A673 (cell line): ENCODE data around the gene RABGAP1L. TPM values are rescaled to one million over a fixed set of nuclear protein-coding genes. Genes with fewer than 3 reads are reported as not detected.
"Not testable (repeated sequence)": the region's sequence is repeated elsewhere in the genome, so short reads cannot be mapped to it uniquely, and the experiment has no call there.

Experiments used
- BruUV-seq: library from RNA; stranded (reverse); fragments of 400-500 nt; replicated peaks from 2 replicates; lab custom pipeline; 2021; lab: Mats Ljungman, UMichigan
- CTCF ChIA-PET: fragments of 300-600 bp; sonication (Branson Sonifier 250); formaldehyde crosslinking; loops from one replicate; lab custom pipeline; 2022; ENCODE audit warnings: antibody characterized with exemption; lab: Charles Lee
- POLR2A ChIA-PET: fragments of 300-600 bp; sonication (Branson Sonifier 250); formaldehyde crosslinking; loops from one replicate; lab custom pipeline; 2022; ENCODE audit warnings: antibody characterized with exemption; ENCODE audit not compliant: low non-redundant PET; lab: Charles Lee
- DNase-seq: peaks from one replicate; pipeline ENCODE4 v3.0.0-alpha.2; 2015; ENCODE audit warnings: low spot score
- H3K27ac ChIP-seq: fragments of 200-600 bp; sonication (generic); 2 replicates; pipeline ENCODE4 v1.5.1; 2016; ENCODE audit warnings: mixed run types, low read depth, mild to moderate bottlenecking, mixed read lengths, antibody characterized with exemption, low read length; ENCODE audit not compliant: poor library complexity, severe bottlenecking
- H3K27me3 ChIP-seq: fragments of 200-600 bp; sonication (generic); replicated peaks from 2 replicates; pipeline ENCODE4 v1.6.1; 2017; ENCODE audit warnings: mixed run types, low read depth, mild to moderate bottlenecking, mixed read lengths, antibody characterized with exemption, low read length; ENCODE audit not compliant: insufficient read depth, poor library complexity
- H3K36me3 ChIP-seq: fragments of 200-600 bp; sonication (generic); 2 replicates; pipeline ENCODE4 v1.6.1; 2016; ENCODE audit warnings: mixed run types, mild to moderate bottlenecking, mixed read lengths, antibody characterized with exemption, low read length; ENCODE audit not compliant: insufficient read depth, poor library complexity, severe bottlenecking
- H3K4me1 ChIP-seq: fragments of 200-600 bp; sonication (generic); 2 replicates; pipeline ENCODE4 v1.6.1; 2017; ENCODE audit warnings: mixed run types, mild to moderate bottlenecking, mixed read lengths, antibody characterized with exemption, low read length; ENCODE audit not compliant: insufficient read depth, poor library complexity, severe bottlenecking
- H3K4me3 ChIP-seq: fragments of 200-600 bp; sonication (generic); 2 replicates; pipeline ENCODE4 v1.5.1; 2016; ENCODE audit warnings: low read depth, mixed run types, mild to moderate bottlenecking, mixed read lengths, low read length; ENCODE audit not compliant: poor library complexity, severe bottlenecking
- H3K9me3 ChIP-seq: fragments of 200-600 bp; sonication (generic); 2 replicates; pipeline ENCODE4 v1.6.1; 2016; ENCODE audit warnings: mixed run types, low read depth, mild to moderate bottlenecking, mixed read lengths, antibody characterized with exemption, low read length; ENCODE audit not compliant: poor library complexity, severe bottlenecking
- EZH2 ChIP-seq: fragments of 200-600 bp; sonication (generic); IDR thresholded peaks from 2 replicates; pipeline ENCODE4 v1.6.1; 2017; ENCODE audit warnings: borderline replicate concordance, low read depth, mild to moderate bottlenecking, mixed read lengths, antibody characterized with exemption, low read length; ENCODE audit not compliant: poor library complexity, severe bottlenecking
- intact Hi-C: fragments of 100-400 bp; cut with micrococcal nuclease; formaldehyde crosslinking; loops from one replicate; pipeline ENCODE4 v1.10.0; 2022; ENCODE audit not compliant: unreplicated experiment
- total RNA-seq: library from RNA; stranded (reverse); gene quantifications from 2 replicates; pipeline ENCODE4 v1.2.3, GENCODE V29; 2021
- TF ChIP-seq, protein P1 (sequence below): fragments of 300-800, 200-600 bp; sonication (generic); conservative IDR thresholded peaks from 2 replicates; pipeline ENCODE4 v1.5.1; 2017; ENCODE audit warnings: low read depth, mild to moderate bottlenecking, antibody characterized with exemption, low read length, moderate library complexity, mixed read lengths

RABGAP1L gene
- total RNA-seq, 1 experiment from 2014 or later = 19.3 TPM

GRCh38 chr1:174326278-174326677 lies 167.0 kb downstream of the RABGAP1L start:
- intact Hi-C loops = no loop called here
- Histone ChIP-seq H3K27me3 (no peaks in the 10 kb centered on the region), H3K4me1 (no peaks in the 10 kb centered on the region), H3K27ac (no peak overlapping the region), H3K36me3 (no peaks in the 10 kb centered on the region), H3K9me3 (peaks cover 28% of the 10 kb centered on the region), H3K4me3 (no peak overlapping the region)
- ChIA-PET POLR2A (no interaction called here), CTCF (no interaction called here)
- TF ChIP-seq EZH2 = no peak
- TF ChIP-seq, protein P1, sequence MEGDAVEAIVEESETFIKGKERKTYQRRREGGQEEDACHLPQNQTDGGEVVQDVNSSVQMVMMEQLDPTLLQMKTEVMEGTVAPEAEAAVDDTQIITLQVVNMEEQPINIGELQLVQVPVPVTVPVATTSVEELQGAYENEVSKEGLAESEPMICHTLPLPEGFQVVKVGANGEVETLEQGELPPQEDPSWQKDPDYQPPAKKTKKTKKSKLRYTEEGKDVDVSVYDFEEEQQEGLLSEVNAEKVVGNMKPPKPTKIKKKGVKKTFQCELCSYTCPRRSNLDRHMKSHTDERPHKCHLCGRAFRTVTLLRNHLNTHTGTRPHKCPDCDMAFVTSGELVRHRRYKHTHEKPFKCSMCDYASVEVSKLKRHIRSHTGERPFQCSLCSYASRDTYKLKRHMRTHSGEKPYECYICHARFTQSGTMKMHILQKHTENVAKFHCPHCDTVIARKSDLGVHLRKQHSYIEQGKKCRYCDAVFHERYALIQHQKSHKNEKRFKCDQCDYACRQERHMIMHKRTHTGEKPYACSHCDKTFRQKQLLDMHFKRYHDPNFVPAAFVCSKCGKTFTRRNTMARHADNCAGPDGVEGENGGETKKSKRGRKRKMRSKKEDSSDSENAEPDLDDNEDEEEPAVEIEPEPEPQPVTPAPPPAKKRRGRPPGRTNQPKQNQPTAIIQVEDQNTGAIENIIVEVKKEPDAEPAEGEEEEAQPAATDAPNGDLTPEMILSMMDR = no peak
- no peak for DNase-seq
- BruUV-seq = no TSS peak

DNA sequence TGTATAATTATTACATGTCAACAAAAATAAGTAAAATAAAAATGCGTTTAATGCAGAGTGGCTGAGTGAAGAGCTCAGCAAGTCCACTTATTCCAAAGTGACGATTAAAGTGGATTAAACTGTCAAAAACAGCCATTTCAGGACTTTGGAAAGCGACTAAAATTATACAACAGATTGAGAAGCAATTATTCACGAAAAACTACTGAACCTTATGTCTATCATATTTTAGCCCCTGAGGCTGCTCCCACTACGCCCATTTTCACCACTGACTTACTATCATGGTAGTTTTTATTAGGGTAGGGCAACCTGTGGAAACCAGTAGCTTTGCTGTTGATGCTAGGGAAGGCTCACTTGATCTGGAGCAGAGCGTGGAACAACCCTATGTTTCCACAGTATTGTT lies 174.1 kb downstream of the RABGAP1L start:
- no peak for TF ChIP-seq EZH2
- TF ChIP-seq, protein P1 = no peak
- Histone ChIP-seq H3K27ac (no peak overlapping the region), H3K27me3 (no peaks in the 10 kb centered on the region), H3K4me1 (no peaks in the 10 kb centered on the region), H3K9me3 (no peaks in the 10 kb centered on the region), H3K4me3 (no peak overlapping the region), H3K36me3 (no peaks in the 10 kb centered on the region)
- BruUV-seq = no TSS peak
- ChIA-PET POLR2A (no interaction called here), CTCF (no interaction called here)
- intact Hi-C loops = no loop called here
- no peak for DNase-seq

GRCh38 chr1:174337000-174337681 lies 177.8 kb downstream of the RABGAP1L start:
- Histone ChIP-seq H3K27me3 (no peaks in the 10 kb centered on the region), H3K36me3 (no peaks in the 10 kb centered on the region), H3K4me3 (no peak overlapping the region), H3K27ac (no peak overlapping the region), H3K4me1 (no peaks in the 10 kb centered on the region), H3K9me3 (no peaks in the 10 kb centered on the region)
- intact Hi-C loops = no loop called here
- POLR2A ChIA-PET = no interaction called here
- DNase-seq = no peak
- no TSS peak for BruUV-seq
- TF ChIP-seq, protein P1 = no peak
- no peak for TF ChIP-seq EZH2
- CTCF ChIA-PET = no interaction called here

DNA sequence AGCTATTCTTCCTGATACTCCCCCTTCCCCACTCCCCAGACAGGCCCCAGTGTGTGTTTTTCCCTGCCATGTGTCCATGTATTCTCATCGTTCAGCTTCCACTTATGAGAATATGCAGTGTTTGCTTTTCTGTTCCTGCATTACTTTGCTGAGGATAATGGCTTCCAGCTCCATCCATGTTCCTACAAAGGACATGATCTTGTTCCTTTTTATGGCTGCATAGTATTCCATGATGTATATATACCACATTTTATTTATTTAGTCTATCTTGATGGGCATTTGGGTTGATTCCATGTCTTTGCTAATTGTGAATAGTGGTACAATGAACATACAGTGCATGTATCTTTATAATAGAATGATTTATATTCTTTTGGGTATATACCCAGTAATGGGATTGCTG lies 181.1 kb downstream of the RABGAP1L start:
- H3K27ac ChIP-seq, DNase-seq, H3K4me1 ChIP-seq, CTCF ChIA-PET, H3K36me3 ChIP-seq, POLR2A ChIA-PET, H3K9me3 ChIP-seq, H3K4me3 ChIP-seq, intact Hi-C loops, BruUV-seq, H3K27me3 ChIP-seq: not testable (repeated sequence)
